ENCODE data around the gene CMA1. TPM values are rescaled to one million over a fixed set of nuclear protein-coding genes. Genes with fewer than 3 reads are reported as not detected.

CMA1 gene
- total RNA-seq, 1 experiment from 2014 or later: not detected

DNA sequence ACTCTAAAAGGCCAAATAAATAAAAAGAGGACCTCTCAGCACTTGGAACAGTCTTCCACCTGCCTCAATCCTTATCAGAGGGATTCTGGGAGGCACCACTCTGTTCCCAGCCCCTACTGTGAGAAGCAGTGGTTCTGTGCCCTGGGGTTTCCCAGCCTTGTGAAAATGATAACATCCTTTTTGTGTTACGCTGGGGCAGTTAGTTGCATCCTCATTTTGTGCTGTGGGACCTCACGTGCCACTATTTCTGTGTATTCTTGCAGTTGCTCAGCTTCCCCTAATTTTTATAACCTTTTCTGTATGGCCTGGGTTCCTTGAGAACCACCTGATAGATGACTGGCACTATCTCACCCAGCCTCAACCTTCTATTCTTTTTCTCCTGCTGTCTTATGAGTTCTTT lies 10.8 kb upstream of the CMA1 start:
- intact Hi-C loops (cut with micrococcal nuclease; ENCODE audit: unreplicated experiment): no loop called here
- no peak overlapping the region for H3K27ac ChIP-seq
- no peaks in the 10 kb centered on the region for H3F3A ChIP-seq (ENCODE audit: insufficient read depth, low read depth)
- ChIA-PET CTCF (no interaction called here), POLR2A (ENCODE audit: unreplicated experiment) (no interaction called here)
- H3K27me3 ChIP-seq (ENCODE audit: insufficient read depth, low read depth): no peaks in the 10 kb centered on the region; the same call in 1 of the 2 replicates
- no peak overlapping the region for H2AFZ ChIP-seq
- H3K9me2 ChIP-seq (ENCODE audit: insufficient read depth): no peaks in the 10 kb centered on the region
- no peaks in the 10 kb centered on the region for H3K79me2 ChIP-seq (ENCODE audit: low read depth)
- H3K4me1 ChIP-seq (replicated peaks; ENCODE audit: insufficient read depth): no peaks in the 10 kb centered on the region
- H3K4me3 ChIP-seq: no peak overlapping the region
- no peak for DNase-seq
- TF ChIP-seq, protein P1, sequence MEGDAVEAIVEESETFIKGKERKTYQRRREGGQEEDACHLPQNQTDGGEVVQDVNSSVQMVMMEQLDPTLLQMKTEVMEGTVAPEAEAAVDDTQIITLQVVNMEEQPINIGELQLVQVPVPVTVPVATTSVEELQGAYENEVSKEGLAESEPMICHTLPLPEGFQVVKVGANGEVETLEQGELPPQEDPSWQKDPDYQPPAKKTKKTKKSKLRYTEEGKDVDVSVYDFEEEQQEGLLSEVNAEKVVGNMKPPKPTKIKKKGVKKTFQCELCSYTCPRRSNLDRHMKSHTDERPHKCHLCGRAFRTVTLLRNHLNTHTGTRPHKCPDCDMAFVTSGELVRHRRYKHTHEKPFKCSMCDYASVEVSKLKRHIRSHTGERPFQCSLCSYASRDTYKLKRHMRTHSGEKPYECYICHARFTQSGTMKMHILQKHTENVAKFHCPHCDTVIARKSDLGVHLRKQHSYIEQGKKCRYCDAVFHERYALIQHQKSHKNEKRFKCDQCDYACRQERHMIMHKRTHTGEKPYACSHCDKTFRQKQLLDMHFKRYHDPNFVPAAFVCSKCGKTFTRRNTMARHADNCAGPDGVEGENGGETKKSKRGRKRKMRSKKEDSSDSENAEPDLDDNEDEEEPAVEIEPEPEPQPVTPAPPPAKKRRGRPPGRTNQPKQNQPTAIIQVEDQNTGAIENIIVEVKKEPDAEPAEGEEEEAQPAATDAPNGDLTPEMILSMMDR (conservative IDR thresholded peaks at IDR 0.05): no peak
- TF ChIP-seq EZH2 (IDR thresholded peaks at IDR 0.05; ENCODE audit: low read depth): no peak
- no peaks in the 10 kb centered on the region for H4K20me1 ChIP-seq (ENCODE audit: insufficient read depth)
- H3K4me2 ChIP-seq: no peak overlapping the region
- H3K9me3 ChIP-seq (ENCODE audit: insufficient read depth, low read depth): no peaks in the 10 kb centered on the region
- H3K36me3 ChIP-seq (ENCODE audit: low read depth): no peaks in the 10 kb centered on the region
- no TSS peak for BruUV-seq (replicated peaks)

DNA sequence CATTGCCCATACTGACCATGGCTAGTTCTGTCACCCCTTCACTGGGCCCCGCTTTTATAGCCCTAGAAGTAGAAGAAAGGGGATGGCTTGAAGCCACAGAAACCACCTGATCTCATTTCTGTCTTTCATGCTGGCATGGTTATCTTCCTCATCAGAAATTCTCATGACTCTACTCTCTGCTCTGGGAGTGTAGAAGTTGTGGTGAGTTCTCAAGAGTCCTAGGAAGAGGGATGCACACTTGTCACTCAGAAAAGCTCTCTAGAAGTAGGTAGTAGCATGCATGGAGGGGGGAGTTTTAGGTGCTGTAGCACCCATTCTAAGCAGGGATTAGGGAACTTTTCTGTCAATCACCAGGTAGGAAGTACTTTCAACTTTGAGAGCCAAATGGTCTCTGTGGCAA lies 6.1 kb upstream of the CMA1 start:
- Histone ChIP-seq H4K20me1 (ENCODE audit: insufficient read depth) (no peaks in the 10 kb centered on the region), H3K9me3 (ENCODE audit: insufficient read depth, low read depth) (no peaks in the 10 kb centered on the region), H3K79me2 (ENCODE audit: low read depth) (no peaks in the 10 kb centered on the region), H3K27ac (no peak overlapping the region), H2AFZ (no peak overlapping the region), H3K4me2 (no peak overlapping the region), H3F3A (ENCODE audit: insufficient read depth, low read depth) (no peaks in the 10 kb centered on the region), H3K9me2 (ENCODE audit: insufficient read depth) (no peaks in the 10 kb centered on the region), H3K27me3 (ENCODE audit: insufficient read depth, low read depth) (no peaks in the 10 kb centered on the region; the same call in 1 of the 2 replicates), H3K4me3 (no peak overlapping the region), H3K36me3 (ENCODE audit: low read depth) (no peaks in the 10 kb centered on the region), H3K4me1 (replicated peaks; ENCODE audit: insufficient read depth) (no peaks in the 10 kb centered on the region)
- DNase-seq: no peak
- BruUV-seq (replicated peaks): no TSS peak
- POLR2A ChIA-PET (ENCODE audit: unreplicated experiment): no interaction called here
- intact Hi-C loops (cut with micrococcal nuclease; ENCODE audit: unreplicated experiment): no loop called here
- no peak for TF ChIP-seq EZH2 (IDR thresholded peaks at IDR 0.05; ENCODE audit: low read depth)
- TF ChIP-seq, protein P1 (conservative IDR thresholded peaks at IDR 0.05): no peak
- CTCF ChIA-PET: no interaction called here

DNA sequence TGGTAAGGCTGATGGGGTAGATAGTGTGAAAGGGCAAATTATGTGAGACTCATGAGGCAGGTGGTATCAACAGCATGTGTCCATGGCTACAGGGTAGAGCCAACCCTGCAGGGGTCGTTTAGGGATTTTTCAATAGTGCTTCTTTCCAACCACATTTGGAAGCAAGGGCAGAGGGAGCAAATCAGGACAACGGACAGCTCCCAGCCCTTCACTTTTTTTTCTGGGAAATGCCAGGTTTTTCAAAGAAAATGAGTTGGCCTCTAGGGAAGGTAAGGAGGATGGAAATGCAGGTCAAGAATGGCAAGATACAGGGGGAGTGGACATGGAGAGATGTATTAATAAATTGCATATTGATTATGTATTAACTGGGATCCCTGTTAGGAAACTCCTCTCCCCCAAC lies 4.9 kb upstream of the CMA1 start:
- ChIA-PET CTCF (no interaction called here), POLR2A (ENCODE audit: unreplicated experiment) (no interaction called here)
- no peak overlapping the region for H3K27ac ChIP-seq
- H2AFZ ChIP-seq: no peak overlapping the region
- H3K4me1 ChIP-seq (replicated peaks; ENCODE audit: insufficient read depth): no peaks in the 10 kb centered on the region
- no peaks in the 10 kb centered on the region for H4K20me1 ChIP-seq (ENCODE audit: insufficient read depth)
- H3K9me3 ChIP-seq (ENCODE audit: insufficient read depth, low read depth): no peaks in the 10 kb centered on the region
- no peaks in the 10 kb centered on the region for H3K79me2 ChIP-seq (ENCODE audit: low read depth)
- H3K36me3 ChIP-seq (ENCODE audit: low read depth): no peaks in the 10 kb centered on the region
- TF ChIP-seq EZH2 (IDR thresholded peaks at IDR 0.05; ENCODE audit: low read depth): no peak
- TF ChIP-seq, protein P1 (conservative IDR thresholded peaks at IDR 0.05): no peak
- intact Hi-C loops (cut with micrococcal nuclease; ENCODE audit: unreplicated experiment): no loop called here
- no TSS peak for BruUV-seq (replicated peaks)
- no peak overlapping the region for H3K4me2 ChIP-seq
- no peak for DNase-seq
- H3K9me2 ChIP-seq (ENCODE audit: insufficient read depth): no peaks in the 10 kb centered on the region
- no peaks in the 10 kb centered on the region for H3F3A ChIP-seq (ENCODE audit: insufficient read depth, low read depth)
- no peaks in the 10 kb centered on the region; the same call in 1 of the 2 replicates for H3K27me3 ChIP-seq (ENCODE audit: insufficient read depth, low read depth)
- H3K4me3 ChIP-seq: no peak overlapping the region
